CD14-positive monocyte (primary cell): ENCODE results near the gene KRTAP10-8. TPM values are rescaled to one million over a fixed set of nuclear protein-coding genes. Genes with fewer than 3 reads are reported as not detected.
"Not testable (repeated sequence)": the region's sequence is repeated elsewhere in the genome, so short reads cannot be mapped to it uniquely, and the experiment has no call there.

Experiments used
- DNase-seq, 3 donors: peaks; one replicate each; pipeline ENCODE4 v3.0.0-alpha.2; 2011 to 2022
- H2AFZ ChIP-seq: 2 replicates; pipeline ENCODE4 v1.6.0; 2012; ENCODE audit warnings: mild to moderate bottlenecking, low read depth, low read length, inconsistent platforms; ENCODE audit not compliant: insufficient read depth, poor library complexity, severe bottlenecking
- H3K27ac ChIP-seq, 2 donors: 1 replicate in 1 of 2; 2 replicates in 1 of 2; pipeline ENCODE4 v1.5.1; 2012 to 2013; ENCODE audit warnings: low read length in 2 of 2, control low read depth in 1 of 2, inconsistent platforms in 1 of 2, low read depth in 1 of 2, mild to moderate bottlenecking in 1 of 2
- H3K27me3 ChIP-seq, 2 donors: one replicate each; pipeline versions ENCODE4 v1.6.0 to v1.6.1; 2011 to 2013; ENCODE audit warnings: low read length in 2 of 2; ENCODE audit not compliant: control insufficient read depth in 2 of 2, insufficient read depth in 2 of 2
- H3K36me3 ChIP-seq, 2 donors: replicated peaks in 1 of 2; 1 replicate in 1 of 2; 2 replicates in 1 of 2; pipeline versions ENCODE4 v1.5.1 to v1.6.1; 2012 to 2013; ENCODE audit warnings: low read length in 2 of 2, control low read depth in 1 of 2, inconsistent platforms in 1 of 2, mild to moderate bottlenecking in 1 of 2; ENCODE audit not compliant: insufficient read depth in 2 of 2, control insufficient read depth in 1 of 2
- H3K4me1 ChIP-seq, 2 donors: 1 replicate in 1 of 2; 2 replicates in 1 of 2; pipeline versions ENCODE4 v1.5.1 to v1.6.1; 2012 to 2013; ENCODE audit warnings: low read length in 2 of 2, control low read depth in 1 of 2, inconsistent platforms in 1 of 2, mild to moderate bottlenecking in 1 of 2, moderate library complexity in 1 of 2; ENCODE audit not compliant: insufficient read depth in 2 of 2, control insufficient read depth in 1 of 2
- H3K4me2 ChIP-seq: replicated peaks from 2 replicates; pipeline ENCODE3; 2012; ENCODE audit warnings: low read length, moderate library complexity, mild to moderate bottlenecking; ENCODE audit not compliant: poor library complexity, severe bottlenecking; ENCODE audit errors: extremely low read depth
- H3K4me3 ChIP-seq, 3 experiments: fragments of 200-600 bp in 1 of 3; sonication (generic) in 1 of 3; replicated peaks in 1 of 3; 1 replicate in 2 of 3; 2 replicates in 1 of 3; pipeline ENCODE4 v1.5.1; 2011 to 2013; ENCODE audit warnings: low read length in 3 of 3, mild to moderate bottlenecking in 3 of 3, control low read depth in 2 of 3, low read depth in 2 of 3, inconsistent platforms in 1 of 3, moderate library complexity in 1 of 3
- H3K79me2 ChIP-seq: 2 replicates; pipeline ENCODE4 v1.6.0; 2012; ENCODE audit warnings: mild to moderate bottlenecking, control low read depth, inconsistent platforms, low read length, moderate library complexity; ENCODE audit not compliant: insufficient read depth
- H3K9ac ChIP-seq: 2 replicates; pipeline ENCODE4 v1.6.0; 2017; ENCODE audit warnings: low read length, mild to moderate bottlenecking; ENCODE audit not compliant: insufficient read depth, poor library complexity, severe bottlenecking
- H3K9me3 ChIP-seq, 2 donors: replicated peaks in 1 of 2; 1 replicate in 1 of 2; 2 replicates in 1 of 2; pipeline versions ENCODE4 v1.5.1 to v1.6.1; 2012 to 2013; ENCODE audit warnings: low read length in 2 of 2, control low read depth in 1 of 2; ENCODE audit not compliant: control insufficient read depth in 1 of 2, insufficient read depth in 1 of 2
- H4K20me1 ChIP-seq: 2 replicates; pipeline ENCODE4 v1.6.0; 2012; ENCODE audit warnings: mild to moderate bottlenecking, low read length, control low read depth, moderate library complexity; ENCODE audit not compliant: insufficient read depth
- H3K27ac Mint-ChIP-seq, 7 donors: one replicate each; pipeline ENCODE4 v1.8.0; 2020; ENCODE audit warnings: mild to moderate bottlenecking in 7 of 7, mixed read lengths in 7 of 7, moderate library complexity in 6 of 7, inconsistent platforms in 2 of 7
- H3K27me3 Mint-ChIP-seq, 3 donors: one replicate each; pipeline ENCODE4 v1.8.0; 2021 to 2022; ENCODE audit warnings: low read depth in 3 of 3, mild to moderate bottlenecking in 3 of 3, mixed read lengths in 3 of 3, moderate library complexity in 3 of 3, inconsistent platforms in 1 of 3
- H3K36me3 Mint-ChIP-seq, 2 donors: one replicate each; pipeline ENCODE4 v1.8.0; 2020; ENCODE audit warnings: mixed read lengths in 2 of 2, inconsistent platforms in 1 of 2, mild to moderate bottlenecking in 1 of 2
- H3K4me1 Mint-ChIP-seq: one replicate; pipeline ENCODE4 v1.8.0; 2020; ENCODE audit warnings: mild to moderate bottlenecking, mixed read lengths
- H3K4me3 Mint-ChIP-seq, 2 donors: one replicate each; pipeline ENCODE4 v1.8.0; 2020; ENCODE audit warnings: mild to moderate bottlenecking in 2 of 2, mixed read lengths in 2 of 2, moderate library complexity in 1 of 2
- H3K9me3 Mint-ChIP-seq, 7 donors: one replicate each; pipeline ENCODE4 v1.8.0; 2020 to 2022; ENCODE audit warnings: mixed read lengths in 7 of 7, mild to moderate bottlenecking in 6 of 7, moderate library complexity in 6 of 7, inconsistent platforms in 2 of 7
- CTCF ChIP-seq: fragments of 200-600 bp; IDR thresholded peaks from one replicate; pipeline ENCODE4 v1.8.0; 2022; ENCODE audit warnings: antibody characterized with exemption, mild to moderate bottlenecking
- WGBS: methylation state at CpG from one replicate; pipeline ENCODE4 v1.1.5; 2013; ENCODE audit warnings: missing lambda C conversion rate; ENCODE audit not compliant: insufficient coverage; 5-methylcytosine and 5-hydroxymethylcytosine counted together
- intact Hi-C, 2 donors: fragments of 100-400 bp; cut with micrococcal nuclease; formaldehyde crosslinking; loops; one replicate each; pipeline versions ENCODE4 v1.15.0 to v1.15.1; 2023
- polyA plus RNA-seq, 3 donors: library from polyadenylated mRNA; depleted of rRNA in 1 of 3; unstranded in 2 of 3; stranded (reverse) in 1 of 3; fragments of 300-500 nt in 2 of 3; fragments of >200 nt in 1 of 3; fragmentation: Illumina TruSeq in 2 of 3; gene quantifications; 1 replicate in 2 of 3; 2 replicates in 1 of 3; pipeline ENCODE4 v1.2.3, GENCODE V29; 2012 to 2021

KRTAP10-8 gene
- polyA plus RNA-seq, 3 donors: not detected

- Mint-ChIP-seq H3K4me3 (no peak overlapping the region), H3K27me3 (peaks cover 6 to 19% (median 11%) of the 10 kb centered on the region in 3 donors), H3K36me3 (no peaks in the 10 kb centered on the region), H3K4me1 (no peaks in the 10 kb centered on the region), H3K9me3 (peaks cover 14 to 44% (median 31%) of the 10 kb centered on the region in 7 donors), H3K27ac (peak overlapping the region in 1 of 7 donors; percentile 66)
- Histone ChIP-seq H3K4me3 (no peak overlapping the region), H3K9ac (no peak overlapping the region), H2AFZ (no peak overlapping the region), H3K4me1 (no peaks in the 10 kb centered on the region), H3K9me3 (peaks cover 5 to 31% of the 10 kb centered on the region in 2 donors), H3K27ac (no peak overlapping the region), H3K27me3 (no peaks in the 10 kb centered on the region), H3K79me2 (no peaks in the 10 kb centered on the region), H4K20me1 (no peaks in the 10 kb centered on the region), H3K36me3 (no peaks in the 10 kb centered on the region), H3K4me2 (no peak overlapping the region)
- TF ChIP-seq CTCF: no peak
- WGBS: 88% methylated on average over 15 of the region's 15 CpGs
- DNase-seq: no peak
- intact Hi-C loops: no loop called here
Measured at GRCh38 chr21:44572959-44573583, 38.8 kb upstream of the KRTAP10-8 start.

DNA sequence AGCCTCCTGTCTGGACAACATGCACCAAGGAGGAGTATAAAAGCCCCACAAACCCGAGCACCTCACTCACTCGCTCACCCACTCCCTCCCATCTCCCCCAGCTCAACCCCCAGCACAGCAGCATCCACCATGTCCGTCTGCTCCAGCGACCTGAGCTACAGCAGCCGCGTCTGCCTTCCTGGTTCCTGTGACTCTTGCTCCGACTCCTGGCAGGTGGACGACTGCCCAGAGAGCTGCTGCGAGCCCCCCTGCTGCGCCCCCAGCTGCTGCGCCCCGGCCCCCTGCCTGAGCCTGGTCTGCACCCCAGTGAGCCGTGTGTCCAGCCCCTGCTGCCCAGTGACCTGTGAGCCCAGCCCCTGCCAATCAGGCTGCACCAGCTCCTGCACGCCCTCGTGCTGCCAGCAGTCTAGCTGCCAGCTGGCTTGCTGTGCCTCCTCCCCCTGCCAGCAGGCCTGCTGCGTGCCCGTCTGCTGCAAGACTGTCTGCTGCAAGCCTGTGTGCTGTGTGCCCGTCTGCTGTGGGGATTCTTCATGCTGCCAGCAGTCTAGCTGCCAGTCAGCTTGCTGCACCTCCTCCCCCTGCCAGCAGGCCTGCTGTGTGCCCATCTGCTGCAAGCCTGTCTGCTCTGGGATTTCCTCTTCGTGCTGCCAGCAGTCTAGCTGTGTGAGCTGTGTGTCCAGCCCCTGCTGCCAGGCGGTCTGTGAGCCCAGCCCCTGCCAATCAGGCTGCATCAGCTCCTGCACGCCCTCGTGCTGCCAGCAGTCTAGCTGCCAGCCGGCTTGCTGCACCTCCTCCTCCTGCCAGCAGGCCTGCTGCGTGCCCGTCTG is 38.0 kb upstream of the KRTAP10-8 start, which contains the start of gene KRTAP10-4:
KRTAP10-4 (plus strand) TSS at position 100 of the 827 bp plus-strand sequence; CDS start at position 130, 30 bp downstream.
- H3K36me3 Mint-ChIP-seq, H3K27me3 ChIP-seq, H3K36me3 ChIP-seq, intact Hi-C loops, H2AFZ ChIP-seq, H3K27ac ChIP-seq, H3K9ac ChIP-seq, H4K20me1 ChIP-seq, DNase-seq, H3K4me1 Mint-ChIP-seq, H3K4me2 ChIP-seq, H3K4me1 ChIP-seq, H3K4me3 Mint-ChIP-seq, H3K4me3 ChIP-seq, H3K79me2 ChIP-seq: not testable (repeated sequence)
- H3K9me3 Mint-ChIP-seq: peaks cover 14 to 49% (median 36%) of the 10 kb centered on the region in 7 donors
- H3K27ac Mint-ChIP-seq: peak within 1 kb of the TSS in 2 of 7 donors; percentile 44 to 66
- WGBS: 77% methylated on average over 18 of the region's 25 CpGs
- H3K27me3 Mint-ChIP-seq: peaks cover 6 to 19% (median 12%) of the 10 kb centered on the region in 3 donors
- peaks cover 5 to 37% of the 10 kb centered on the region in 2 donors for H3K9me3 ChIP-seq
